Cardiac fibroblast (primary cell): ENCODE measurements around the gene ARHGEF6.

Experiments used
- DNase-seq, 2 donors: peaks; one replicate each; pipeline versions ENCODE4 v3.0.0 to v3.0.0-alpha.2; 2010; ENCODE audit warnings: low read depth in 2 of 2
- H3K4me3 ChIP-seq, 2 donors: replicated peaks in 1 of 2; 1 replicate in 1 of 2; 2 replicates in 1 of 2; pipeline ENCODE4 v1.5.1; 2011; ENCODE audit warnings: low read depth in 2 of 2, low read length in 2 of 2, mild to moderate bottlenecking in 2 of 2, moderate library complexity in 1 of 2
- TF ChIP-seq, protein P1 (sequence below): IDR thresholded peaks from one replicate; pipeline ENCODE4 v1.5.1; 2011; ENCODE audit warnings: low read depth, mild to moderate bottlenecking, low read length, inconsistent platforms

The ARHGEF6 gene

DNA sequence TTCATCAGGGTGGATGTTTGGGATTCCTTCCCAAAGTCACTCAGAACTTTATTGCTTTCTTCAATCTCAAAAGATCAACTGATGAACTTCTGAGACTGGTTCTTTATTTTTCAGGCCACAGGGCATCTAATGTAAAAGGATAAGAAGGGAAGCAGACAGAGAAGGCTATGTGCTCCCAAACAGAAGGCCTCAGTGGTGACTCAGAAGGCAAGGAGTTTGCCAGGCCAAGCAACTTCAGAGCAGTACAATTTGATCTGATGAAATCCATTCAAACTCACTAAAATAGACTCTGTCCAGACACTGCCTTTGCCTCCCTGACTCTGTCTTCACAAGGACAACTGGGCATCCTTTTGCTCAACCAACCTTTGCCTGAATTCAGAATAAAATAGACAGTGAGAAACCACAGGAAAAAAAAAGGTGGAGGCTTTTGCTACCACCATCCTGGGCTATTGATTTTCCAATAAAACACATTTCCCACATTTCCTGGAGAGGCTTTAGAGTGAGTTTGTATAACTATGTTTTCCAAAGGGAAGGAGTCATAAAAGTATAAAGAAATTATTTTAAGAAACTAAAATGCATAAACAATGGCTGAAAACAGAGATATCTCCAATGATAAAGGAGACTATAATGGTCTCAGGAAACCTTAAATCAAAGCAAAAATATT, 55.2 kb downstream of the ARHGEF6 start:
- H3K4me3 ChIP-seq: no peak overlapping the region
- peak; percentile 71 to 75 for DNase-seq
- TF ChIP-seq, protein P1, sequence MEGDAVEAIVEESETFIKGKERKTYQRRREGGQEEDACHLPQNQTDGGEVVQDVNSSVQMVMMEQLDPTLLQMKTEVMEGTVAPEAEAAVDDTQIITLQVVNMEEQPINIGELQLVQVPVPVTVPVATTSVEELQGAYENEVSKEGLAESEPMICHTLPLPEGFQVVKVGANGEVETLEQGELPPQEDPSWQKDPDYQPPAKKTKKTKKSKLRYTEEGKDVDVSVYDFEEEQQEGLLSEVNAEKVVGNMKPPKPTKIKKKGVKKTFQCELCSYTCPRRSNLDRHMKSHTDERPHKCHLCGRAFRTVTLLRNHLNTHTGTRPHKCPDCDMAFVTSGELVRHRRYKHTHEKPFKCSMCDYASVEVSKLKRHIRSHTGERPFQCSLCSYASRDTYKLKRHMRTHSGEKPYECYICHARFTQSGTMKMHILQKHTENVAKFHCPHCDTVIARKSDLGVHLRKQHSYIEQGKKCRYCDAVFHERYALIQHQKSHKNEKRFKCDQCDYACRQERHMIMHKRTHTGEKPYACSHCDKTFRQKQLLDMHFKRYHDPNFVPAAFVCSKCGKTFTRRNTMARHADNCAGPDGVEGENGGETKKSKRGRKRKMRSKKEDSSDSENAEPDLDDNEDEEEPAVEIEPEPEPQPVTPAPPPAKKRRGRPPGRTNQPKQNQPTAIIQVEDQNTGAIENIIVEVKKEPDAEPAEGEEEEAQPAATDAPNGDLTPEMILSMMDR: no peak

DNA sequence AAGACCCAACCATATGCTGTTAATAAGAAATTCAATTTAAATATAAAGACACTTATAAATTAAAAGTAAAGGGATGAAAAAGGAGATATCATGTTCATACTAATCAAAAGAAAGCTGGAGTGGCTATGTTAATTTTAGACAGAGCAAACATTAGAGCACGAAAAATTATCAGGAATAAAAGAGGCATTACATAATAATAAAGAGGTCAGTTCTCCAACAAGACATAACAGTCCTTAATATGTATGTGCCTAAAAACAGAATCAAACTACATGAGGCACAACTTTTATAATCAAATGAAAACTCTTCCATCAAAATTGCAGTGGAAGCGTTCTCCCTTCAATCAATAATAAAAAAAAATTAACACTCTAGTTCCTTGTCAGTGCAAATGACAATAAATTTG, 62.6 kb downstream of the ARHGEF6 start:
- TF ChIP-seq, protein P1: no peak
- H3K4me3 ChIP-seq: no peak overlapping the region
- no peak for DNase-seq

DNA sequence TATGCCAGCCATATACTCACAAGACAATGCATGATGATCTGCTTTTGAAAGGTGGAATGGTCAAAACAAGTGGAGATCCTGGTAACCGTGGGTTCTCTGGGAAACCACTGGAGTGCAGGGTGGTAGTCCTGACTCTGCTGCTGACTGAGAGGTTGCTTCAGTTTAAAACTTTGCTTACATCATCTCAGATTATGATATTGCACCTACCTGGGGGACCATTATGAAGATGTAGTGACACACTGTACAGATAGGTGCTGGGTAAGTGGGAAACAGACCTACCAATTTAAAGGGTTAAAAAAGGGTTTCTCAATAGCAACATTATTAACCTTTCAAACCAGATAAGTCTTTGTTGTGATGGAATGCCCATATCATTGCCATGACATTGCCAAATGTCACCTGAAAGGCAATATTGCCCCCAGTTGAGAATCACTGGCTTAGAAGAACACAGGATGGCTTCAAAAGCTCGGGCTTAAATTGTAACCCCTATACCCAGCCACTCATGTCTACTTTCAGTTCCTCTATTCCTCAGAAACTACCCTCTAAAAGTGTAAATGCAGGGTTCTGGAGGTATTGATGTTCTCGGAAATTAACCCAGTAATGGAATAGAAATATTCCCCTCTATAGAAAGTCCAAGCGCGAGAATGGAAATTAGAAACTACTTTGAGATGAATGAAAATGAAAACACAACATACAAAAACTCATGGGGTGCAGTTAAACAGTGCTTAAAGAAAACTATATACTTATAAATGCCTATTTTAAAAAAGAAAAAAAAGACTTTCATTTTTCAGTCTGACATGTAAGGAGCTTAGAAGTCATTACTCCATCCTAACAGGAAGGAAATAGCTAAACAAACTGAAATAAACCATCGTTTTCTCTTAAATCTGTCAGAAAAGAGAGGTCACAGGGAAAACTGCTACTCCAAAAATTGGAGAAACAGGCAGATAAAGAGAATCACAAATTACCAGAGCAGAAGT, 65.8 kb downstream of the ARHGEF6 start:
- TF ChIP-seq, protein P1: no peak
- no peak overlapping the region for H3K4me3 ChIP-seq
- DNase-seq: no peak

DNA sequence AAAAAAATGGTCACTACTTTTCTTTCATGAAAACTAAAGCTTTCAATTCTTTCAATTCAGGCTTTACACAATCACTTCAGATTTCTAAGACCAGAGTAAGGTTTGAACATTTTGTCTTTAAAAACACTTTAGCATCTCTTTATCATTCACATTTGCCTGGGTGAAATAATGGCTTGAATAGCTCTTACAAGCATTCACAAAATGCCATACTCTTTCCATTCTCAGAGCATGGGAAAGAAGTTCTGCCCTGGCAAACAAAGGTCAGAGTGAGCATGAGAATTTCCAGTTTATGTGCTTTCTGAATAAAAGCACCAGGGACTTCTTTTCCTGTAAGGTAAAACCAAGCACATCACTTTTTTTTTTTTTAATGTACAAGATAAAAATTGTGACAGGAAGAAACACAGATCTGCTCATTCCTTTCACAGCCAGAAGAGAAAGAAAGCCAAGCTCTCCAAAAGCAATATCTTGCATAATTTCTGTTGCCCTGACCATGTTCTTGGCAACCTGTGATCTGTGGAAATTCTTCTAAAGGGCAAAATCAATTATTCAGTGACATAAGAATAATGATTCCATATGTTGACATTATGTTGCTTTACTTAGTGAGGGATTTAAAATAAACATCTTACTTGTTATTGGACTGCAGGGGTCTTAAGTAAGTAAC, 68.0 kb downstream of the ARHGEF6 start:
- DNase-seq: peak in 1 of 2 donors; percentile 34
- H3K4me3 ChIP-seq: no peak overlapping the region
- TF ChIP-seq, protein P1: no peak

DNA sequence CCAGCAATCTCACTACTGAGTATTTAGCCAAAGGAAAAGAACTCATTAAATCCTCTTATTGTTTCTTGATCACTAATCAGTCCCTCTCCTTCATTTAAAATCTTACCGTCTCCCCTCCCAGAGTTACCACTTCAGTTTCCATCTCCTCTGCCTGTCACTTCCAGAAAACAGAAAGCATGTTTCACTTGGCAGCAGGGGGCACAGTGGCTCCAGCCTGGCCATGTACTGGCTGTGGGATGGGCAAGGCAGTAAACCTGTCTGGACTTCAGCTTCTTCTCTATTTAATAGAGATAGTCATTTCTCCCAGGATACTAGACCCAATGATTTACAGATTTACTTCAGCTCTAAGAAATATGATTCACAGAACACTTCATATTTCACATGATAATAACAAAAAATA, 69.6 kb downstream of the ARHGEF6 start:
- H3K4me3 ChIP-seq: no peak overlapping the region
- TF ChIP-seq, protein P1: peak; percentile 54
- peak; percentile 60 to 64 for DNase-seq

DNA sequence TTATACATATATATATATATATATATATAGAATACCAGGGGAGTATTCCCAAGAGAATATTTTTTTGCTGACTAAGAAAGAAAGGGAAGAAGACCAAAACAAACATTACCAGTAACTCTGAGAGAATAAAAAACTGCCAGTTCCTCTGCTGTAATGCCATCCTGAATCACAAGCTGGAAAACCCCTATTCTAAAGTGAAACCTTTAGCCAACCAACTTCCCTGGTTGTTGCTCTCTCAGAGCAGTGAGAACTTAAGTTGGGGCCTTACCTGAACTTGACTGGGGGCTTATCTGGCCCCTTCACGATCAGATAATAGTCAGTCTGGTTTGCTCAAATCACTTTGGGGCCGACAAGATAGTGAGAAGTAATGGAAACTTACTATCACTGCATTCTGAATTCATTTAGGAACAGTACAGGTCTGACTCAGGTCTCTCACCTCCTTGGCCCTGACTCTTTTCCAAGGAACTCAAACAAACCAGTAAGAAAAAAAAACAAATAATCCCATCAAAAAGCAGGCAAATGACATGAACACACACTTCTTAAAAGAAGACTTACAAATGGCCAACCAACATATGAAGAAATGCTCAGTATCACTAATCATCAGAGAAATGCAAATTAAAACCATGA, 70.3 kb downstream of the ARHGEF6 start:
- TF ChIP-seq, protein P1: no peak
- H3K4me3 ChIP-seq: no peak overlapping the region
- peak; percentile 17 to 78 for DNase-seq
